GM19438 (cell line): ENCODE measurements around the gene SPAM1.
"Not testable (repeated sequence)": the region's sequence is repeated elsewhere in the genome, so short reads cannot be mapped to it uniquely, and the experiment has no call there.

ENCODE experiments used
- ATAC-seq: cut with Tn5 transposase; IDR thresholded peaks from one replicate; pipeline ENCODE4 v1.9.1; 2021; ENCODE audit warnings: low read depth; ENCODE audit not compliant: unreplicated experiment

Gene SPAM1, protein sequence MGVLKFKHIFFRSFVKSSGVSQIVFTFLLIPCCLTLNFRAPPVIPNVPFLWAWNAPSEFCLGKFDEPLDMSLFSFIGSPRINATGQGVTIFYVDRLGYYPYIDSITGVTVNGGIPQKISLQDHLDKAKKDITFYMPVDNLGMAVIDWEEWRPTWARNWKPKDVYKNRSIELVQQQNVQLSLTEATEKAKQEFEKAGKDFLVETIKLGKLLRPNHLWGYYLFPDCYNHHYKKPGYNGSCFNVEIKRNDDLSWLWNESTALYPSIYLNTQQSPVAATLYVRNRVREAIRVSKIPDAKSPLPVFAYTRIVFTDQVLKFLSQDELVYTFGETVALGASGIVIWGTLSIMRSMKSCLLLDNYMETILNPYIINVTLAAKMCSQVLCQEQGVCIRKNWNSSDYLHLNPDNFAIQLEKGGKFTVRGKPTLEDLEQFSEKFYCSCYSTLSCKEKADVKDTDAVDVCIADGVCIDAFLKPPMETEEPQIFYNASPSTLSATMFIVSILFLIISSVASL

GRCh38 chr7:123924941-123925340, at the start of gene SPAM1:
TSS of gene SPAM1 (plus strand) at chr7:123925241. CDS start at chr7:123953571, 28,330 bp downstream.
- no peak for ATAC-seq

- ATAC-seq, result no peak
Observed at GRCh38 chr7:123876557-123877256, 48.3 kb upstream of the SPAM1 start.

DNA sequence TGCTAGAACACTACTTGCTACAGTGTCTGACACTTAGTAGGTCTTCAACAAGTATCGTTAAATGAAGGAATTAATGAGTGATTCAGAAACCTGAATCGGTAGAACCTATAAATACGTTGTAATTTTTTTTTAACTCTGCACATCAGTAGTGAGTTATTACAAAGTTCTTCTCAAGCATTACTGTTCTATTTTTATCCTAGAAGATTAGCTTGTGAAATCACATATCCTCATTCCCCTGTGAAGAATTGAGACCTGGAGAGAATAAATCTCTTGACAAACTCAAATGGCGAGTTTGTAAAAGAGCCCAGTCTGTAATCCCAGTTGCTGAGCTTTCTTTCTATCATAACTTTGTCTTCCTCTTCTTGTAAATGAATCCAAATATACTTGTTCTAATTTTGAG, 45.4 kb upstream of the SPAM1 start:
- ATAC-seq, result no peak

GRCh38 chr7:123881300-123881699, 43.7 kb upstream of the SPAM1 start:
- no peak for ATAC-seq

DNA sequence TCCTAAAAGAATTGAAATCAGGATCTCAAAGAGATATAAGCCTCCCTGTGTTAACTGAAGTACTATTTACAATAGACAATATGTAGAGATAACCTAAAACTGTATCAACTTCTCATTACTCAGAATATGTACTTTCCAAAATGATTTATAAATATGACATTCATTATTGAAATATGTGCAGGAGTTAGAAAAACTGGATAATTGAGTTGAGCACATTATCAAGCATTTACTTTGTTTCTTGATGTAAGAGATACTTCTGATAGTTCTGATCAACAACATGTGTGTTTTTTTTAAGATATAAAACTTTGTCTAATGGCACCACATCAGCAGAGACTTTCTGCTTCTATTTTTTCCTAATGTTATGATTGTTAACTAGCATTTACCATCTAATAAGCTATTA, 41.9 kb upstream of the SPAM1 start:
- ATAC-seq, result no peak

DNA sequence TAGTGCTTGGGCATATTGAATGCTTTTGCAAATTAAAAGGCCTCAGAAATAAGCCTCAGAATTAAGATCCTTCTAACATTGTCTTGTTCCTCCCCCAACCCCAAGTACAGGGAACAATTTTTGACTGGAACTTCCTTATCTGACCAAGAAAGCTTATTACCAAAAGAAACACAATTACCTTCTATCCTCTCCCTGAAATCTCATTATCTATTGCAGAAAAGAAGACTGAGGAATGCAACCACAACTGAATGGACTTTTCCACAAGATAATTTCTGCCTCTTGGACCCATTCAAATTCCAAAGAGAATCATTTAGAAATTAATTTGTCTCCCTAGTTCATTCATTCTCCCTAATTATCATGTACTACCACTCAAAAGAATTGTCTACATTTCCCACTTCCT, 36.8 kb upstream of the SPAM1 start:
- ATAC-seq, result no peak

- not testable (repeated sequence) for ATAC-seq
Observed at GRCh38 chr7:123894753-123895152, 30.3 kb upstream of the SPAM1 start.

DNA sequence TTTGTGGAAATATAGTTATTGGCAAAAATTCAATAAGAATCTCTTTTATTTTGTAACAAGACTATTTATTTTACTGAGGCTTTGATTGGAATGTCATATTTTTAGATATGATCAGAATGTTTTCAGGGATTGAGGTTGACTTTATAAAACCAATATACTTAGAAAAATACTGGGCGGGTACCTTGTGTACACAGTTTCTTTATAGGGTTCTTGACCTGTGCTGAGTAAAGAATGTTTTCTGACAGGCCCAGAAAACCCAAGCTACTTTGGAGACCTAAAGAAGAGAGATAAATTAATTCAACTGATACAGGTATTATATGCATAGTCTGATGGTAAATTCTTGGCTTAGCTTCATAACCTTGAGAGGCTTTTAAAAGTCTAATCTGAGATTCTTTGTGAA, 23.9 kb upstream of the SPAM1 start:
- ATAC-seq, result no peak

DNA sequence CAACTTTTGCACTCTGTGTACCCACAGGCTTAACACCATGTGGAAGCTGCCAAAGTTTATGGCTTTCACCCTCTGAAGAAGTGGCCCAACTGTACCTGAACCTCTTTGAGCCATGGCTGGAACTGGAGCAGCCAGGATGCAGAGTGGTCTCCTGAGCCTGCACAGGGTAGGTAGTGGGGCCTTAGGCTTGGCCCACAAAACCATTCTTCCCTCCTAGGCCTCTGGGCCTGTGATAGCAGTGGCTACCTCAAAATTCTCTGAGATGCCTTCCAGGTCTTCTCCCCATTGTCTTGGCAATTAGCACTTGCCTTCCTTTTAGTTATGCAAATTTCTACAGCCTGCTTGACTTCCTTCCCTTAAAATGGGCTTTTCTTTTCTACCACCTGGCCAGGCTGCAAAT, 19.3 kb upstream of the SPAM1 start:
- ATAC-seq, result no peak

DNA sequence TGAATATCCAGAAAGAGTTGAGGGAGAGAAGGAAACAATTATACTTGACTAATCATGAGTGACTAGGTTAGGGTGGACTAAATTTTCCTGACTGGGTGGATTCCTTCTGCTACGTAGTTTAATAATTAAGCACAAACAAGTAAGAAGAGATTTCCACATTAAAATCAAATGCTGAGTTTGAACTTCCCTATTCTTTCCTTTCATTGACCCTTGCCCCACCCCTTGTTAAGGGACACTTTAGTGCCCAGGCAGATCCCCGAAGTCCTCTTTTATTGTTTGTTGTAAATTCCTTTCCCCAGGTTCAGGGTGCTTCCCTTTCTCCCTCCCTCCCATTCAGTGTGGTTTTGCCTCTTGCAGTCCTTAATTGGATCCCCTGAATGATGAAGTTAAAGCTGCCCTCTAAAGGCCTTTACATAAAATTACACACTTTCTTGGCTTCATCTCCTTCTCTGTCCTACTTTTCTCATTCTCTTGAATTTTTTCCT, 8.8 kb upstream of the SPAM1 start:
- ATAC-seq, result no peak

GRCh38 chr7:123917878-123918277, 7.2 kb upstream of the SPAM1 start:
- ATAC-seq, result no peak

GRCh38 chr7:123918309-123918708, 6.7 kb upstream of the SPAM1 start:
- ATAC-seq, result no peak

DNA sequence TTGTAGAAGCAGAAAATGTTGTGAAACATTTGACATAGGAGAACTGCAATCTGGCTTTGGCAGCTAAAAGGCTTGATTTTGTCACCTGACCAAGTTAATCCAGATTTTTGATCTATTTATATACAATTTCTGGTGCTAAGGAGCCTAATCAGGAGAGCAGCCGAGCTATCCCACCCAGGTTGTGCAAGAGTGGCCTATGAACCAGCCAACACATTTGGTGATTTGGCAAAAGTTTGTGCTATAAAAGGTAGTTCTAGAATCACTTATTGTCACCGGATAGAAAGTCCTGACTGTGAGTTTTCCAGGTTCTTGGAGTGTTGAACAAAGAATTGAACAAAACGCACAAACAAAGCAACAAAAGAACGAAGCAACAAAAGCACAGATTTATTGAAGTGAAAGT, 1.4 kb upstream of the SPAM1 start:
- no peak for ATAC-seq

DNA sequence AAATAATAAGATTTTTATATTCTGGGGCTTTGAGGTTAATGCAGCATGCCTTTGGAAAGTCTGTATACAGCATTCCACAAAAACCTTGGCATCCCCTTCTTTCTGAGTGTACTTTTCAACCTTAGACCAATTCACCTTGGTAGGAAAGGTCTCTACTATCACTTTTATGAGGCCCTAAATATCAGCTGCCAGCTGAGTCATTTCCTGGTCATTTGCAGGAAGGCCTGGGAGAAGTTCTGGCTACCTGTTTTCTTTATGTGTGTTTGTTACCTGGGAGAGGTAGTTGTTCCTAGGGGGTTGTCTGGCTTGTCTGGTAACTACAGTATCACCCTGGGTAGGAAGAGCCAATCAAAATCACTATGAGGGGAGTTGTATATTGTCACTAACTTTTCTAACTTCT, 4.1 kb downstream of the SPAM1 start:
- no peak for ATAC-seq

DNA sequence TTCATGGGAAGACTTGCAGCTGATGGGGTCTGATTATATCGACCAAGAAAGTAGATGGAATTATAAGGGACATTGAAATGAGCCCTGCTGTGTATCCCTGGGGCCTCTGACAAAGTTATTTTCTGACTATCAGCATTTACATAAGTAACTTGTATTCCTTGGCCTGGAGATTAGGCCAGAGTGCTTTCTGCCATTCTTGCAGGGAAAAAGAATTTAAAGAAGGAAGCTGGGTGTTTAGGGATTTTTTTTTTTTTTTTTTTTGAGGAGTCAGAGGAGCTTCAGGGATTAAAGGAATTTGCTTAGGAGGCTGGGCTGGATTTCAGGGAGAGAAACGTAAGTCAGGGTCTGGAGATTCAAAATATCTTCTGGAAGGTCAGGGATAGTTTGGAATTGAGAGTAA, 4.6 kb downstream of the SPAM1 start:
- no peak for ATAC-seq

- ATAC-seq, result no peak
Observed at GRCh38 chr7:123935436-123936381, 10.7 kb downstream of the SPAM1 start.

- no peak for ATAC-seq
Observed at GRCh38 chr7:123936388-123936787, 11.3 kb downstream of the SPAM1 start.

DNA sequence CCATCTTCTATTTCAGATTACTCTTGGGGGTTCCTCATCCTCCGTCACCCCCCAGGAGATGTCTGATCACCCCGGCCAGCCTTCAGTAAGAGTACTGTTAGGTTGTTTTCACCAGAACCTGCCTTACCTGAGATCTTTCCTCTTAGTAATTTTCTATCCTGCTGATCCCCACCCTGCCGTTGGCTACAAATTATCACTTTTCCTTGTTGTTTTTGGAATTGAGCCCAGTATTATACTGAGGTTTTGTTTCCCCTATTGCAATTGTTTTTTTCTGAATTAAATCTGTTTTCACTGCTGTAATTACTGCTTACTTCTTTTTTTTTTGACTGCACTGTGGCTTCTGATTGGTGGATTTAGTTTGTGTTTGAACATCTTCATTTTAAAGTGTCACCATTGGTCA, 14.7 kb downstream of the SPAM1 start:
- ATAC-seq, result no peak

DNA sequence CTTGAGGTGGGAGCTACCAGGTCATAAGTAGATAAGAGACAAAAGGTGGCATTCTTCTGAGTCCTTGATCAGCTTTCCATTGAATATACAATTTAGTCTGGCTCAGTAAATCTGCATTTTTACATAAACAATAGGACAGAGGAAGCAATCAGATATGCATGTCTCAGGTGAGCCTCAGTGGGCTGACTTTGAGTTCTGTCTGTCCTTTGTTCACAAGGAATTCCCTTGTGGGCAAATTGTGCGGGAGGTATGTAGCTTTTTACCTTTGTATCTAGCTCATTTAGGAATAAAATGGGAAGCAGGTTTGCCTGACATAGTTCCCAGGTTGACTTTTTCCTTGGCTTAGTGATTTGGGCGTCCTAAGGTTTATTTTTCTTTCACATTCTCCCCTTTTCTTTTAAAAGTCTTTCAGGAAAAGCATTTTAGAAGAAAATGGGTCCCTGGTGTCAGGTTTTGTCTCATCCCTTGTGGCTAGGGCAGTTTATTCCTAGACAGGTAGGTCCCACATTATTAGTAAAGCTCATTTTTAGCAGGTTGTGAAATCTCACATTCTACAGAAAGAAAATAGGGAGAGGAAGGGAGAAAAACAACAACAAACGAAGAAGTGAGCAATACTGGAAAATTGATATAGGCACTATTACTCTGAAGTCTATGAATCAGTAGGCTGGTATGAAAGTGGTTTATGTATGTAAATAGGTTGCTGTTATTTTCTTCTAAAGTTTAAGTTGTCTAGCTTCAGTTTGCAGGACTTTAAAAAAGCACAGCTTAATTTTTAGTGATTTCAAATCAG, 16.5 kb downstream of the SPAM1 start:
- ATAC-seq, result no peak

DNA sequence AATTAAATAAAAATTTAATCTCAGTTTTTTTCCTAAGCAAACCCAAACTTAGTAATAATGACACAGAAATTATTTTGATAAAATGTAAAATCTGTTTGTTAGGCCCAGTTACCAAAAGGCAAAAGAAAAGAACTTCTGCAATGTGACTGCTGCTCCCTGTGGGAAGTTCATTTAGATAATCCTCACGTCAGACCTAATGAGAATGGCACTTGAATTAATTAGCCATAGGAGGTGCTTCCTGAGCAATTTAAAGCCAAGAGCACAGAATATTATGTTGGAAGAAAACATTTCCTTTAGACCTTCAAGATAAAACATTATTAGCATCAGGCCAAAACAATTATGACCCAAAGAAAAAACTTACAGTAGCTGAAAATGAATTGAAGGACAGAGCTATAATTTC, 19.4 kb downstream of the SPAM1 start:
- ATAC-seq, result no peak
